NCI-H82 (cell line): Measurements from ENCODE around the gene P3R3URF.
A peak's percentile ranks its signal among the peaks of the same experiment; 100 is the strongest.

Experiments
- DNase-seq: peaks from one replicate; lab custom pipeline; 2025; lab: John Stamatoyannopoulos, UW

Gene P3R3URF

DNA sequence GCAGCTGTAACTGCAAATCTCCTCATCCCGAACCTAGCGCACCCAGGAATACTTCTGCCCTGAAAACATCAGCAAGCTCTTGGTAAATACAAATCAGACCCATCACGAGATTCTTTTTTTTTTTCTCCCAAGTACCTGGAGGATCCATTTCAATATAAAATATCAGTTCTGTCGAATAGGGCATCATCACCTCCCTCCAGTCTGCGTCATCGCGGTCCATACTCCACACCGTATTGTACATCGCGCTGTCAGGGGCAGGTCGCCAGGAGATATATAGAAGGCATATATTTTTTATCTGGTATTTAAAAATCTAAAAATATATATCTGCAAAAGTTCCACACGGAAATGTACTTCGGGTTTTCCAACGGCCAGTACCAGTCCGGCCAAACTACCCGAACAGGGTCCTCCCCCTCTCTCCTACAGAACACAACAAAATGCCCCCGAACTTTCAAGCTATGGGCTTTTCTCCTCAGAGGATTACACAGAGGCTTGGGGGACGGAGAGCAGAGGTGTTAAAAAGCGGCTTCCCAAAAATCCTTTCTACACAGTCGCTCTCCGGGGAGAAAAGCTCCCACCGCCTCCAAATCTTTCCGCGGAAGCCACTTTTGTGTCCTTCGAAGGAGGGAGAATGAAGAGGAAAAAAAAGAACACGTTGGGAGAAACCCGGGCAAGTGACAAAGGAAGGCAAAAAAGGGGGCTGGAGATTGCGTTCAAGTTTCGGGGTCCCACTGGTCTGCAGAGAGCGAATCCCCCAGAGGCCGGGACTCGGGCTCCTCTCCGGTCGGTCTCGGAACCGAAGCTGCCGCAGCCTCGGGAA lies 44.4 kb downstream of the P3R3URF start:
- DNase-seq = peak; percentile 83

GRCh38 chr1:46131093-46131492 lies 45.2 kb downstream of the P3R3URF start:
- DNase-seq = peak; percentile 22

GRCh38 chr1:46130606-46131005 lies 45.7 kb downstream of the P3R3URF start:
- no peak for DNase-seq

DNA sequence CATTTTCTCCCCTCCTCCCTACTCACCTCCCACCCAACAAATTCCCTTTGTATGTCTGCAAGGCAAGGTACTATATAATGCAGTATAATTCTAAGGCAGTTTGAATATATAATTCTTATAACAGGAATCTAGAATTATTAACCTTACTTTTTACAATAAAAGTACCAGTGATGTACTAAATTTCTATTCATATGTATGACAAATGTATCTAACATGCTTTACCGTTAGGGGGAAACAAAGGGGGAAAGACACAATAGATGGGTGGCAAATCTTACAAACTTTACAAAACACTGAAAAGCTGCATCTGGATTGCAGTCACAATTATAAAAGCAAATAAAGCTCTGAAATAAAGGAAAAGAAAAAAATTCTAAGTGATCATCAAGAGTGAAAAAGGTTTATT lies 46.2 kb downstream of the P3R3URF start:
- DNase-seq = no peak

- DNase-seq = no peak
These were observed 47.9 kb downstream of the P3R3URF start for GRCh38 chr1:46128344-46128743.
